Measurements from ENCODE around the gene E4F1. TPM values are rescaled to one million over a fixed set of nuclear protein-coding genes. Genes with fewer than 3 reads are reported as not detected.

Gene E4F1
- total and polyA plus RNA-seq, 9 of the 15 experiments (the other 6 are each of a cell fraction or from before 2014, with no cell fraction given), result 0.48 to 94.9 (median 20.4) TPM

DNA sequence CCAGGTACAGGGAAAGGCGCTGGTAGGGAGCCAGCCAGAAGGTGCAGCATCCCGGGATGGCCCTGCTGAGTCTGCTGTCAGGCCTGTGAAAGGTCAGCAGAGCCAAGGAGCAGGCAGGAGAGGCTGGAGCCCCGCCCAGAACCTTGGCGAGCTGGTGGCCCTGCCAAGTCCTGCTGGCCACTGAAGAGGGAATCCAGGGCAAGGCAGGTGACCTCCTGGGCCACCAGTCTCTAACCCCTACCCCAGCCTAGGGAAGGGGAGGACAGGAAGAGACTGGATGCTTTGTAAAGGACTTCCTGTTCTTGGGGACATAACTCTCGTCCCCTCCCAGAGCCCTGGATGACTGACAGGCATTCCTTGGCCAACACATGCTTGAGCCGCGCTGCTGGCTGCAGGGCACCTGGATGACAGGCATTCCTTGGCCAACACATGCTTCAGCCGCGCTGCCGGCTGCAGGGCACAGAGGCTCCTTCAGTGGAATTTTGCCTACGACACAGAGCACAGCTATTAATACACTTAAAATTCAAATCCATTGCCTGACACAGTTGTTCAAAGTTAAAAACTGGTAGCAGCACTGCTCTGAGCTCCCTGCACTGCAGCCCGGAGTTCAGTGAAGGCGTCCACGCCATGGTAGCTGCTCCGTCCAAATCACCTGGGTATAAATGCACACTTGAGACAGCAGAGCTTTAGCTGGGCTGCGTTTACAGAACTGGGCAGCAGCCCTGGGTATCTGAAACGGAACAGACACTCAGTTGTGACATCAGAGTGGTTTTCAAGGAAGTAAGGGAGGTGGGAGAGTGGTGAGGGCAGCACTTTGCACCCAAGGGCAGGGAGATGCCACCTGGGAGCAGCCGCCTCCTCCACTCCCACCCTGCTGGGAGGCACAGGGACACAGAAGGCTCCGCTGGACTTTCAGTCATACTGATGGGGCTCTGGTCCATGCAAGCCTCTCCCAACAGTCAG is 10.7 kb upstream of the E4F1 start (continued):
- TF ChIP-seq U2AF2 (optimal IDR thresholded peaks at IDR 0.05; ENCODE audit: low read depth, low read length) (no peak), KDM5B (IDR thresholded peaks at IDR 0.05; ENCODE audit: insufficient replicate concordance, low read depth, low read length) (peak; percentile 55), KHSRP (IDR thresholded peaks at IDR 0.05) (no peak), MXI1 (IDR thresholded peaks at IDR 0.05; ENCODE audit: low read depth, low read length) (peak; percentile 63), CREM (IDR thresholded peaks at IDR 0.05; ENCODE audit: low read depth) (no peak), POLR2G (IDR thresholded peaks at IDR 0.05; ENCODE audit: low read depth, low read length) (peak; percentile 69), EHMT2 (IDR thresholded peaks at IDR 0.05) (no peak), ZNF589 (CRISPR knock-in tag; IDR thresholded peaks at IDR 0.05; ENCODE audit: low read depth) (no peak), ZNF12 (CRISPR knock-in tag; IDR thresholded peaks at IDR 0.05) (no peak), TCF3 (CRISPR knock-in tag; IDR thresholded peaks at IDR 0.05) (no peak), ZNF133 (CRISPR knock-in tag; IDR thresholded peaks at IDR 0.05) (no peak), CAMTA2 (CRISPR knock-in tag; conservative IDR thresholded peaks at IDR 0.05) (no peak), NRF1 (conservative IDR thresholded peaks at IDR 0.05 in 1 of 2, IDR thresholded peaks at IDR 0.05 in 1 of 2) (peak in 1 of 2 experiments; percentile 23; a peak in 2 of 4 replicates), ZNF764 (CRISPR knock-in tag; IDR thresholded peaks at IDR 0.05; ENCODE audit: low read depth) (no peak), HEY1 (CRISPR knock-in tag; IDR thresholded peaks at IDR 0.05; ENCODE audit: borderline replicate concordance) (no peak), NONO (IDR thresholded peaks at IDR 0.05; ENCODE audit: low read depth in 2 of 2, low read length in 1 of 2) (no peak)
- TF ChIP-seq, protein P1, sequence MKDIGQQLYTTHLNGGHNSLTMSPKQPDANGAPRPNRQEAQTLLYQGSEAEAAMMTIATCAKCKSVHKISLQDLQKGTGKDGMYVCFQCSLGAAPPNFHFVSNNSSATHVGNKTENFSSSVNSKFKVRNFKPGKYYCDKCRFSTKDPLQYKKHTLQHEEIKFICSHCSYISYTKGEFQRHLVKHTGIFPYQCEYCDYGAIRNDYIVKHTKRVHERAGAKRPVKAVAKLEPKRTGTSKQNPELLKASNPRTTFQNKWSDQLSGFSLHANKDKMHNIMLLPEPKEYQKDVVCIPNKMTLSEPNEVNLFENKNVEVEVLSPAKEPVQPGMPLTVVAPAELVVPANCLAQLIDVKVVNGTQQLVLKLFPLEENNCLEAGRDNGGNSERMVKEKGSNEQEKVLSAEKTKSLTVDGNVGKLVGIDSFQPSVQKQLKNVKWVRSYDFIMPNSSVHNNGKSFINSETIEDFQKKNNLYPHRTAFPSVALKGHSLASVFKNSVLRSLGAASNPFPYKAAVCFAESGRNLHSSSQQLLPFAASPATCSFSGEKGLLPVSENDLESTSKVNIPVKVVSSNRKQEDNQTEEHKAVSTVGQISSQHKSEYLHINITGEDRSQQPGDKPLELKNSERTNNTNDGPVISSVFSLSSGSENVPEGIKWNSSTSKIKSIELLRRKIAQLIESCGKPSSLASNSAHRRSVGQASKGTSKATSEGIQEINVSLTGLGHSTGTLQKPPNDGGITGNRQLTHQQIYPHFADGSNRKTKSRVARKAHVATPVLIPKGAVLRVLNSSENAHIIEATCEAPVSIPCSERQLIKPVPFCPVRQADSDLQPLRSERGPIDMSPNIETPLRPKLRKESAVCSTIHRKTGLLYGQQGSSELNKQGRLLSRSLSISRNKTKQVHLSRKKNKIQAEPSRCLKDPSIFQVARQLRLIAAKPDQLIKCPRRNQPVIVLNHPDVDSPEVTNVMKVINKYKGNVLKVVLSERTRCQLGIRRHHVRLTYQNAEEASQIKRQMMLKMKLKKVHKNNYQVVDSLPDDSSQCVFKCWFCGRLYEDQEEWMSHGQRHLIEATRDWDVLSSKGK (CRISPR knock-in tag; IDR thresholded peaks at IDR 0.05), result no peak
- TF ChIP-seq, protein P2, sequence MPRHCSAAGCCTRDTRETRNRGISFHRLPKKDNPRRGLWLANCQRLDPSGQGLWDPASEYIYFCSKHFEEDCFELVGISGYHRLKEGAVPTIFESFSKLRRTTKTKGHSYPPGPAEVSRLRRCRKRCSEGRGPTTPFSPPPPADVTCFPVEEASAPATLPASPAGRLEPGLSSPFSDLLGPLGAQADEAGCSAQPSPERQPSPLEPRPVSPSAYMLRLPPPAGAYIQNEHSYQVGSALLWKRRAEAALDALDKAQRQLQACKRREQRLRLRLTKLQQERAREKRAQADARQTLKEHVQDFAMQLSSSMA (CRISPR knock-in tag; IDR thresholded peaks at IDR 0.05), result no peak
- TF ChIP-seq, protein P3, sequence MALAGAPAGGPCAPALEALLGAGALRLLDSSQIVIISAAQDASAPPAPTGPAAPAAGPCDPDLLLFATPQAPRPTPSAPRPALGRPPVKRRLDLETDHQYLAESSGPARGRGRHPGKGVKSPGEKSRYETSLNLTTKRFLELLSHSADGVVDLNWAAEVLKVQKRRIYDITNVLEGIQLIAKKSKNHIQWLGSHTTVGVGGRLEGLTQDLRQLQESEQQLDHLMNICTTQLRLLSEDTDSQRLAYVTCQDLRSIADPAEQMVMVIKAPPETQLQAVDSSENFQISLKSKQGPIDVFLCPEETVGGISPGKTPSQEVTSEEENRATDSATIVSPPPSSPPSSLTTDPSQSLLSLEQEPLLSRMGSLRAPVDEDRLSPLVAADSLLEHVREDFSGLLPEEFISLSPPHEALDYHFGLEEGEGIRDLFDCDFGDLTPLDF (CRISPR knock-in tag; IDR thresholded peaks at IDR 0.05), result no peak
- TF ChIP-seq, protein P4, sequence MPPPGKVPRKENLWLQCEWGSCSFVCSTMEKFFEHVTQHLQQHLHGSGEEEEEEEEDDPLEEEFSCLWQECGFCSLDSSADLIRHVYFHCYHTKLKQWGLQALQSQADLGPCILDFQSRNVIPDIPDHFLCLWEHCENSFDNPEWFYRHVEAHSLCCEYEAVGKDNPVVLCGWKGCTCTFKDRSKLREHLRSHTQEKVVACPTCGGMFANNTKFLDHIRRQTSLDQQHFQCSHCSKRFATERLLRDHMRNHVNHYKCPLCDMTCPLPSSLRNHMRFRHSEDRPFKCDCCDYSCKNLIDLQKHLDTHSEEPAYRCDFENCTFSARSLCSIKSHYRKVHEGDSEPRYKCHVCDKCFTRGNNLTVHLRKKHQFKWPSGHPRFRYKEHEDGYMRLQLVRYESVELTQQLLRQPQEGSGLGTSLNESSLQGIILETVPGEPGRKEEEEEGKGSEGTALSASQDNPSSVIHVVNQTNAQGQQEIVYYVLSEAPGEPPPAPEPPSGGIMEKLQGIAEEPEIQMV (tag; conservative IDR thresholded peaks at IDR 0.05; ENCODE audit: low read depth), result no peak

Measured in K562 (cell line).